Spinal cord (tissue), 10 donors: ENCODE data around the gene TMEM233. TPM values are rescaled to one million over a fixed set of nuclear protein-coding genes. Genes with fewer than 3 reads are reported as not detected.
A peak's percentile ranks its signal among the peaks of the same experiment; 100 is the strongest.

Experiments
- DNase-seq, 6 donors: peaks; one replicate each; pipeline versions ENCODE4 v3.0.0 to v3.0.0-alpha.2; 2013 to 2015; ENCODE audit warnings: low spot score in 6 of 6, low read depth in 4 of 6
- H3K27ac ChIP-seq: one replicate; pipeline ENCODE4 v1.5.1; 2013; ENCODE audit warnings: low read depth, low read length, control low read depth
- H3K27me3 ChIP-seq: one replicate; pipeline ENCODE4 v1.6.1; 2013; ENCODE audit warnings: low read length; ENCODE audit not compliant: control insufficient read depth, insufficient read depth
- H3K36me3 ChIP-seq: one replicate; pipeline ENCODE4 v1.6.1; 2013; ENCODE audit warnings: low read length; ENCODE audit not compliant: control insufficient read depth, insufficient read depth
- H3K4me1 ChIP-seq: one replicate; pipeline ENCODE4 v1.6.1; 2013; ENCODE audit warnings: low read length; ENCODE audit not compliant: control insufficient read depth, insufficient read depth
- H3K4me3 ChIP-seq: one replicate; pipeline ENCODE4 v1.5.1; 2013; ENCODE audit warnings: low read depth, low read length, control low read depth
- H3K9me3 ChIP-seq: one replicate; pipeline ENCODE4 v1.6.1; 2013; ENCODE audit warnings: low read length; ENCODE audit not compliant: control insufficient read depth, insufficient read depth
- WGBS: methylation state at CpG from one replicate; pipeline ENCODE4 v1.1.5; 2013; ENCODE audit warnings: missing lambda C conversion rate; ENCODE audit not compliant: insufficient coverage; 5-methylcytosine and 5-hydroxymethylcytosine counted together
- polyA plus RNA-seq, 2 donors: library from polyadenylated mRNA; unstranded; fragments of 120-200 nt; gene quantifications; one replicate each; pipeline ENCODE4 v1.2.1, GENCODE V29; 2013; ENCODE audit not compliant: insufficient read length in 2 of 2
- total RNA-seq, 2 donors: library from RNA; depleted of rRNA in 1 of 2; stranded (reverse); fragments of 120-200 nt in 1 of 2; fragments of >200 nt in 1 of 2; gene quantifications; one replicate each; pipeline versions ENCODE4 v1.2.3 to v1.2.4, GENCODE V29; 2013 to 2014
- donor health status: healthy.

The TMEM233 gene
- total and polyA plus RNA-seq, 4 donors = 0.66 to 23.7 (median 3.7) TPM

DNA sequence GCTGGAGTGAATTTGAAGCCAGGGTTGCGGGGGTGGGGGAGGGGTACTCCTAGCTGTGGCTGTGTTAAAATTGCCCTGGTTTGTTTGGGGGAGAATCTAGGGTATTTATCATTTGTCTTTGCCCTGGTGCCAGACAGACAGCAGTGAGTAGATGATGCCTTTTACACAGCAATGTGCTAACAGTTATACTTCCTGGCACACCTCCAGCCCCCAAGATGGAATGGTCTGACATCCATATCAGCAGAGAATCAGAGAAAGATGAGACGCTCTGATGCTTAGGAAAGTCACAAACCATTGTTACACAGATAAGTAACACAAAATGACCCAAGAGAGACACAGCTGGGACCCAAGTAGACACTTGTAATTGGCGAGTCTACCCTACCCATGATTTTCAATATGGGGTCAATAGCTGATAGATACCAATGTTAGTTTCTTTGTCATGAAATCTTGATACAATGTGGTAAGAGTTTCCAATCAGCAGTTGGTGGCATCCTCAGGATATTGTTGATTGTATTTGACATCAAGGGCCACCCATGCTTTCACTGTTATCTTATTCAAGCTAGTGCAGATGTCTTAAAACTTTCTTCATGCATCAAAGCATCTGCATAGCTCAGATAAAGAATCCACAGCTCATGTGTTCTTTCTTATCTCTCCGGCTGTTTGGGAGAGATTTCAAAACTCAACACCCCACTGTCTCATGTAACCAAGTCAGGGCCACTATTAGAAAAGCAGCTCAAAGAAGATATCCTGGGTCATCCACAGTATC, 71.8 kb downstream of the TMEM233 start:
- Histone ChIP-seq H3K36me3 (peaks cover 4% of the 10 kb centered on the region), H3K4me3 (no peak overlapping the region), H3K27me3 (peaks cover 5% of the 10 kb centered on the region), H3K27ac (no peak overlapping the region), H3K9me3 (no peaks in the 10 kb centered on the region), H3K4me1 (peaks cover 9% of the 10 kb centered on the region)
- 91% methylated on average over 3 of the region's 4 CpGs for WGBS
- no peak for DNase-seq

DNA sequence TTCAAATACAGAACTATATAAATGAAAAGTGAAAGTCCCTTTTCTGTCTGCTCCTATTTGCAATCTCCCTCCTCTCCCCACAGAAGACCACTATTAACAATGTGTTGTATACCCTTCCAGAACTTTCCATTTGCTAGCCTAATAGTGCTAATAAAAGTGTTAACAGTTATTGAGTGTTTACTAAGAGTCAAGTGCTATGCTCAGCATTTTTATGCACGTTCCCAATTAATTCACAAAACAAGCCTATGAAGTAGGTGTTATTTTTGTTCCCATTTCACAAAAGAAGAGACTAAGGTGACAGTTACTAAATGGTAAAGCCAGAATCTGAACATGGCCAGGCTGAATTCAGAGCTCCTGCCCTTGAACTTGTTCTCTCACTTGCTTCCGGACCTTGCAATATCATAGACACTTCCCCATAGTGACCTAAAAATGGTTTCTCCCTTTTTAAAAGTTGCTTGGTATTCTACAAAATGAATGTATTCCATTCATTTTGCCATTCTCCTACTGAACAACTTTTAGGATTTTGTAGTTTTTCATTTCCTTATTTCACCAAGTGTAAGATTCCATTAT, 72.7 kb downstream of the TMEM233 start:
- H3K27ac ChIP-seq = no peak overlapping the region
- no peak for DNase-seq
- WGBS = no CpG with 5 or more reads among the region's 2 CpGs
- no peak overlapping the region for H3K4me3 ChIP-seq
- peaks cover 4% of the 10 kb centered on the region for H3K36me3 ChIP-seq
- H3K27me3 ChIP-seq = peaks cover 5% of the 10 kb centered on the region
- peaks cover 9% of the 10 kb centered on the region for H3K4me1 ChIP-seq
- no peaks in the 10 kb centered on the region for H3K9me3 ChIP-seq

DNA sequence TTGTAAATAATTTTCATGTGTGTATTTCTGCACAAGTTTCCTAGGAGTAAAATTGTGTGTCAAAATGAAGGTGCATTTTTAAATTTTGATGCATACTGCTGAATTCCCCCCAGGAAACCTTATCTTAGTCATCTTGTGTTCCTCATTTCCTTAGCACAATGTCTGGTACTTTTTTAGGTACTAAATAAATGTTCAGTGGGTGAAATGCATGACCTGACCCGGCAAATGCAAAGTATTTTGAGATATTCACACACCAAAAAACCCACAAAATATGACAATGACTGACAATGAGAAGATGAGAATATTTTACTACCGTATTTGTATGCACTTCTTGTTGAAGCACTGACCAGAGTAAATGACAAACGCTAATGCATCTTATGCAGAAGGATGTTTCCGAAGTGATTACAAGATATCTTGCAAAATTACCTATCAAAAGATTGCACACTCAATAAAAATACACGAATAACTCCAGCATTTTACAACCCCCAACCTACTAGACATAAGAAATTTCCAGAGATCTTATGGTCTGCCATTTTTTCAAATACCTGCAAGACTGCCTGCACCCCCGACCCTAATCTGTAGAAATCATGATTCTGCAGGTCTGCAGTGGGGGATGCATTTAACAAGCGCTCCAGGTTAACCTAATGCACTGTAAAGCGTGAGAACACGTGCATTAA, 73.5 kb downstream of the TMEM233 start:
- H3K4me3 ChIP-seq = peak overlapping the region; percentile 83
- WGBS = 21% methylated on average over 6 of the region's 9 CpGs
- H3K27me3 ChIP-seq = peaks cover 4% of the 10 kb centered on the region
- H3K36me3 ChIP-seq = peaks cover 5% of the 10 kb centered on the region
- no peak for DNase-seq
- peaks cover 9% of the 10 kb centered on the region for H3K4me1 ChIP-seq
- H3K9me3 ChIP-seq = no peaks in the 10 kb centered on the region
- H3K27ac ChIP-seq = peak overlapping the region; percentile 4

DNA sequence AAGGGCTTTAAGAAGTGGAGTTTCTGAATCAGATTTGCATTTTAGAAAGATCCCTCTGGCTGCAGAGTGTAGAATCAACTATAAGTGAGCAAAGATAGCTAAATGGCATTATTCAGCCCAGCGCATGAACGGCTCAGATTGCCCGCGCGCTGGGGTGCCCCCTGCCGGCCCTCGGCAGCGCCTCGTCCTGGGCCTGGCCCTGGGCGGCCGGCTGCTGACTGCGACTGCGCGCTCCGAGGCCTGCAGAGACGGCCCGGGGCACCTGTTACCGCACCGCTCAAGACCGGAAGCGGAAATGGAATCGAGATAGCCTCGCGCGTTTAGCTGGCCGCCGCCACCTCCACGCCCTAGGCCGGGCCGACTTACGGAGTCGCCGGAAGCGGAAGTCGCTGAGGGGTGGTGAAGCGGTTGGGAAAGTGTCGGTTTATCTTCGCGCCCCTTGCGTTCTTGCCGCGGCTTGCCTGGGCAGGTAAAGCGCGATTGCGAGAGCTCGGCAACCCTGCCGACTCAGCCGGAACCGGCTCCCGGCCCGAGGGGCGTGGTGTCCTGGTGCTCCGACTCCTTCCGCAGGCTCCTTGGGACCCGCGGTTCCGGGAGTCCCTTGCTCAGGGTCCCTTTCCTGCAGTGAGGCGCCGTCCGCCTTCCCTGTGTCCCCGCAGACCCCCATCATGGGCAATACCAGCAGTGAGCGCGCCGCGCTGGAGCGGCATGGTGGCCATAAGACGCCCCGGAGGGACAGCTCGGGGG, 74.2 kb downstream of the TMEM233 start, which contains the start of gene PRKAB1:
PRKAB1 (plus strand) TSS at position 557 of the 747 bp plus-strand sequence; CDS start at position 669, 112 bp downstream.
- H3K9me3 ChIP-seq = no peaks in the 10 kb centered on the region
- DNase-seq = peak; percentile 88 to 99 (median 92)
- H3K4me3 ChIP-seq = peak within 1 kb of the TSS; percentile 83
- H3K36me3 ChIP-seq = peaks cover 11% of the 10 kb centered on the region
- WGBS = under 1% methylated on average over 69 of the region's 69 CpGs
- H3K27me3 ChIP-seq = no peaks in the 10 kb centered on the region
- peaks cover 9% of the 10 kb centered on the region for H3K4me1 ChIP-seq
- peak within 1 kb of the TSS; percentile 86 for H3K27ac ChIP-seq

DNA sequence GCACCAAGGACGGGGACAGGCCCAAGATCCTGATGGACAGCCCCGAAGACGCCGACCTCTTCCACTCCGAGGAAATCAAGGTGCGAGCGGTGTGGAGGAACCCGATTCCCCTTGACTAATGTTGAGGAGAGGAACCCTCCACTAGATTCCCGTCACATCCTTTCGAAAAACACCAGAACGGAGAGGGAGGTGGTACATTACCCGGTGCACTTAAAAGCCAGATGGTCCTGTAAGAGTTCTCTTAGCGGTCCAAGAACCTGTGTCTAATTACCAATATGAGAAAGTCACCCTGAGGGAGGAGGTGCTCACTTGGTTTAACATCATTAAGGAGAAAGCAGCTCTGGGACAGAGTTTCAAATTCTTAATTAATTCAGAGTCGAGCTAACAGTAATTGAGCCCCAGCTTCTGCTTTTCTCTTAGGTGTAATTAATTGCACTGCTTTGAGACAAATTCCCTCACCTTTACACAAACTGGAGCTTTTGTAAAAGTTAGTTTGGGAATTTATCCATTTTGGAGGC, 74.8 kb downstream of the TMEM233 start:
- H3K4me1 ChIP-seq = peaks cover 9% of the 10 kb centered on the region
- H3K27ac ChIP-seq = peak overlapping the region; percentile 86
- WGBS = 0% methylated on average over 6 of the region's 14 CpGs
- H3K9me3 ChIP-seq = no peaks in the 10 kb centered on the region
- H3K27me3 ChIP-seq = no peaks in the 10 kb centered on the region
- DNase-seq = peak in 1 of 6 donors; percentile 57
- H3K4me3 ChIP-seq = peak overlapping the region; percentile 83
- peaks cover 17% of the 10 kb centered on the region for H3K36me3 ChIP-seq

DNA sequence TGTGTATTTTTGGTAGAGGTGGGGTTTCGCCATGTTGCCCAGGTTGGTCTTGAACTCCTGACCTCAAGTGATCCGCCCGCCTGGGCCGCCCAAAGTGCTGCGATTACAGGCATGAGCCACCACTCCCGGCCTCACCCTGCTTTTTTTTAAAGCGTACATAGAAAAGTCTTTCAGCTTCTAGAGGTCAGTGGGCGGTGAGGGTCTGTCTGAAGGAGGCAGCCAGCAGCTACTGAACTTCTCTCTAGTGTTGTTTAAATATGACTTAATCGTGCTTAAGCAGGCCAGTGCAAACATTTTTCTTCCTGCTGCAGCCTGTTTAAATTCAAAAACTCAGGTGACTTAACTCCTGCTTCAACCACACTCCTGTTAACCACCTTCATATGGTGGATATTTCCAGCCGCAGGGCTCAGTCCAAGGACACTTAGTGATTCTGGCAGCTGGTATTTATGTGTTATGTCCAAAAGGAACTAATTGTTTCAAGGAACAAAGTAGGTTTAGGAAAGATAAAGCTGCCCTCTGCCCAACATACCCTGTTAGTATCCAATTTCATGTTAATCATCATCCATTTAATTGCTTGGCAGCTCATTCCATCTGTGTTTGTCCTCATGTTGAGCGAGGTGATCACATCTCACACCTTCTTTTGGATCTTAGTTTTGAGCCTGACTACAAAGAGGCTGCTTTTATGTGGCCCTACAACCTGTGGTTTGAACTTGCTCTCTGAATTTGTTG, 76.3 kb downstream of the TMEM233 start:
- DNase-seq = no peak
- H3K36me3 ChIP-seq = peaks cover 31% of the 10 kb centered on the region
- peaks cover 9% of the 10 kb centered on the region for H3K4me1 ChIP-seq
- peak overlapping the region; percentile 33 for H3K27ac ChIP-seq
- no peaks in the 10 kb centered on the region for H3K27me3 ChIP-seq
- no peaks in the 10 kb centered on the region for H3K9me3 ChIP-seq
- no peak overlapping the region for H3K4me3 ChIP-seq
- 85% methylated on average over 8 of the region's 11 CpGs for WGBS

DNA sequence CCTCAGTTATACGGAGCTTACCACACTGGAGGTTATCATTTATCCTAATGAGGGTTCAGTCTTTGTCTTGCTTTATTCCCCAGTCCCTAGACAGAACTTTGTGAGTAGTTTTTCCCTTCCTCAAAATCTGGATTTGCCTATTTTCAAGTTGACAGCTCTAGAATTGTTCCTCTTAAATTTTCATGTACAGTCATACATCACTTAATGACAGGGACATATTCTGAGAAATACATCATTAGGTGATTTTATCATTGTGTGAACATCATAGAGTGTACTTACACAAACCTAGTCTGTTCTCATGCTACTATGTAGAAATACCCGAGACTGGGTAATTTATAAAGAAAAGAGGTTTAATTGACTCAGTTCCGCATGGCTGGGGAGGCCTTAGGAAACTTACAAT, 77.5 kb downstream of the TMEM233 start:
- Histone ChIP-seq H3K27me3 (no peaks in the 10 kb centered on the region), H3K27ac (no peak overlapping the region), H3K4me1 (peaks cover 9% of the 10 kb centered on the region), H3K9me3 (no peaks in the 10 kb centered on the region), H3K4me3 (no peak overlapping the region), H3K36me3 (peaks cover 40% of the 10 kb centered on the region)
- WGBS = 100% methylated on average over 2 of the region's 3 CpGs
- DNase-seq = no peak

DNA sequence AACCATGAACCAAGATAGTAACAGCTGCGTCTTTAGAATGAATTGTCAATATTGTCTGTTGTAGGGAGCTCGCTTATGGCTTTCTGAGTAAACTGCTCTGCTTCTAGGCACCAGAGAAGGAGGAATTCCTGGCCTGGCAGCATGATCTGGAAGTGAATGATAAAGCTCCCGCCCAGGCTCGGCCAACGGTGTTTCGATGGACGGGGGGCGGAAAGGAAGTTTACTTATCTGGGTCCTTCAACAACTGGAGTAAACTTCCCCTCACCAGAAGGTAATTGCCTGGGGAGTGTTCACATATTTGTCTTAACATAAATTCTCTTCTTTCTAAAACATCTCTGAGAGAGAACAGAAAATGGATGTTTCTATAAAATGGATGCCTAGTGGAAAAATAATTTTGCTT, 78.6 kb downstream of the TMEM233 start:
- peaks cover 50% of the 10 kb centered on the region for H3K36me3 ChIP-seq
- no peak overlapping the region for H3K4me3 ChIP-seq
- DNase-seq = no peak
- H3K9me3 ChIP-seq = no peaks in the 10 kb centered on the region
- no peak overlapping the region for H3K27ac ChIP-seq
- H3K4me1 ChIP-seq = peaks cover 9% of the 10 kb centered on the region
- WGBS = 100% methylated on average over 2 of the region's 8 CpGs
- no peaks in the 10 kb centered on the region for H3K27me3 ChIP-seq

DNA sequence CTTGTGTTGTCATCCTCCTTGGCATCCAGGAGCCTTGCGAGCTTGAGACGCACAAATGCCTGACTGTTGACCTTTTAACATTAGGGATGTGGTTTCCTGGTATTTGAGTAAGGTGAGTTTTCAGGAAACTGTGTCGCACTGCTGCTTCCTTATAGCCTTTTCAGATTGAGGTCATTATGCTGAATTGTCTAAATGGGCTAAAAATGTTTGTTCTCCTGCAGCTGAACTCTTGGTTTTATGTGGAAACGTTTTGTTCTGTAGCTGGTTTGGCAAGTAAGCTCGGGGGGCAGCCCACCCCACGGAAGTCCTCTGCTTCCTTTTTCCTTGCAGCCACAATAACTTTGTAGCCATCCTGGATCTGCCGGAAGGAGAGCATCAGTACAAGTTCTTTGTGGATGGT, 80.1 kb downstream of the TMEM233 start:
- WGBS = 97% methylated on average over 7 of the region's 7 CpGs

More for the DNA sequence above, 80.1 kb downstream of the TMEM233 start:
- Histone ChIP-seq H3K9me3 (no peaks in the 10 kb centered on the region), H3K27me3 (no peaks in the 10 kb centered on the region), H3K27ac (no peak overlapping the region), H3K36me3 (peaks cover 58% of the 10 kb centered on the region), H3K4me1 (peaks cover 9% of the 10 kb centered on the region), H3K4me3 (no peak overlapping the region)
- no peak for DNase-seq
